PFSK-1 (cell line): Measurements from ENCODE around the gene CEMIP.

Experiments used
- FOXP2 ChIP-seq: optimal IDR thresholded peaks from 2 replicates; pipeline ENCODE3; 2011; ENCODE audit warnings: borderline replicate concordance, control low read depth, inconsistent platforms; ENCODE audit not compliant: insufficient read depth; ENCODE audit errors: extremely low read length, extremely low read depth
- POLR2AphosphoS5 ChIP-seq: IDR thresholded peaks from 2 replicates; pipeline ENCODE4 v1.6.1; 2012; ENCODE audit warnings: low read depth, mild to moderate bottlenecking, control low read depth, low read length, moderate library complexity
- REST ChIP-seq, 2 experiments: IDR thresholded peaks; 2 replicates each; pipeline versions ENCODE4 v1.6.1 to v1.8.0; 2011 to 2012; ENCODE audit warnings: low read depth in 2 of 2, low read length in 2 of 2, control low read depth in 1 of 2, inconsistent platforms in 1 of 2, mild to moderate bottlenecking in 1 of 2, moderate library complexity in 1 of 2; ENCODE audit not compliant: insufficient read depth in 1 of 2
- SIN3A ChIP-seq: IDR thresholded peaks from 2 replicates; pipeline ENCODE4 v1.6.1; 2012; ENCODE audit warnings: mild to moderate bottlenecking, low read length, moderate library complexity, borderline replicate concordance; ENCODE audit not compliant: insufficient read depth
- TAF1 ChIP-seq: IDR thresholded peaks from 2 replicates; pipeline ENCODE4 v1.6.1; 2012; ENCODE audit warnings: low read length, control low read depth, borderline replicate concordance; ENCODE audit not compliant: insufficient read depth

- no peak for TF ChIP-seq REST (IDR thresholded peaks at IDR 0.05; ENCODE audit: insufficient read depth in 1 of 2, low read depth in 2 of 2, low read length in 2 of 2)
- no peak for TF ChIP-seq POLR2AphosphoS5
- TF ChIP-seq TAF1 = no peak
- no peak for TF ChIP-seq SIN3A
- no peak for TF ChIP-seq FOXP2
Measured at GRCh38 chr15:80828796-80829195, 49.6 kb downstream of the CEMIP start.
